SU-DHL-6 (cell line): ENCODE data around the gene C1QTNF8.
"Not testable (repeated sequence)": the region's sequence is repeated elsewhere in the genome, so short reads cannot be mapped to it uniquely, and the experiment has no call there.

Experiments
- H2AFZ ChIP-seq: fragments of 200-600 bp; sonication (generic); 2 replicates; pipeline ENCODE4 v1.6.1; 2014; ENCODE audit warnings: low read depth, mild to moderate bottlenecking, moderate library complexity, mixed read lengths, antibody characterized with exemption, low read length; ENCODE audit not compliant: severe bottlenecking
- H3F3A ChIP-seq: fragments of 200-600 bp; shearing (Covaris generic); 2 replicates; pipeline ENCODE4 v1.6.0; 2016; ENCODE audit warnings: antibody characterized with exemption, mild to moderate bottlenecking; ENCODE audit not compliant: insufficient read depth
- H3K27ac ChIP-seq: fragments of 200-600 bp; sonication (generic); 2 replicates; pipeline ENCODE4 v1.5.1; 2016; ENCODE audit warnings: low read depth, mild to moderate bottlenecking, low read length, moderate library complexity, mixed read lengths
- H3K27me3 ChIP-seq: fragments of 200-600 bp; sonication (generic), shearing (Covaris generic); 2 replicates; pipeline ENCODE4 v1.6.0; 2014; ENCODE audit warnings: mild to moderate bottlenecking, low read length
- H3K36me3 ChIP-seq: fragments of 200-600 bp; sonication (generic); 2 replicates; pipeline ENCODE4 v1.6.1; 2014; ENCODE audit warnings: mild to moderate bottlenecking, low read length, mixed read lengths
- H3K4me2 ChIP-seq: fragments of 300-600, 200-600 bp; shearing (Covaris generic), sonication (generic); 2 replicates; pipeline ENCODE4 v1.6.0; 2014; ENCODE audit warnings: low read length, low read depth, mild to moderate bottlenecking; ENCODE audit not compliant: poor library complexity, severe bottlenecking
- H3K4me3 ChIP-seq: fragments of 200-600 bp; sonication (generic); 2 replicates; pipeline ENCODE4 v1.5.1; 2014; ENCODE audit warnings: antibody characterized with exemption, low read length, mild to moderate bottlenecking, mixed read lengths; ENCODE audit not compliant: insufficient read depth, poor library complexity, severe bottlenecking
- H3K79me2 ChIP-seq: fragments of 200-600 bp; sonication (generic); 2 replicates; pipeline ENCODE4 v1.6.1; 2014; ENCODE audit warnings: mild to moderate bottlenecking, low read length, moderate library complexity; ENCODE audit not compliant: insufficient read depth
- H3K9ac ChIP-seq: fragments of 200-600 bp; sonication (generic); 2 replicates; pipeline ENCODE4 v1.7.0; 2014; ENCODE audit warnings: mild to moderate bottlenecking, low read length
- H3K9me2 ChIP-seq: fragments of 200-600 bp; sonication (generic); replicated peaks from 2 replicates; pipeline ENCODE4 v1.6.1; 2014; ENCODE audit warnings: low read length; ENCODE audit not compliant: insufficient read depth
- H3K9me3 ChIP-seq: fragments of 200-600 bp; sonication (generic); 2 replicates; pipeline ENCODE4 v1.6.1; 2014; ENCODE audit warnings: low read length, mixed read lengths; ENCODE audit not compliant: insufficient read depth
- H4K20me1 ChIP-seq: fragments of 200-600 bp; sonication (generic); 2 replicates; pipeline ENCODE4 v1.6.1; 2014; ENCODE audit warnings: low read depth, mild to moderate bottlenecking, antibody characterized with exemption, low read length, moderate library complexity, mixed read lengths
- CTCF ChIP-seq: fragments of 200-600 bp; sonication (generic); IDR thresholded peaks from one replicate; pipeline ENCODE4 v1.5.1; 2017; ENCODE audit warnings: antibody characterized with exemption, mild to moderate bottlenecking, low read length, moderate library complexity; ENCODE audit not compliant: insufficient read depth, poor library complexity, severe bottlenecking
- EZH2phosphoT487 ChIP-seq: fragments of 200-600 bp; sonication (generic), shearing (Covaris generic); conservative IDR thresholded peaks from 2 replicates; pipeline ENCODE4 v1.6.1; 2018; ENCODE audit warnings: mild to moderate bottlenecking, antibody characterized with exemption, low read length, moderate library complexity, mixed read lengths

Gene C1QTNF8

GRCh38 chr16:1089439-1089821 lies 6.6 kb downstream of the C1QTNF8 start:
- no peaks in the 10 kb centered on the region for H3K27me3 ChIP-seq
- H2AFZ ChIP-seq, result no peak overlapping the region
- H3K4me2 ChIP-seq, result no peak overlapping the region

DNA sequence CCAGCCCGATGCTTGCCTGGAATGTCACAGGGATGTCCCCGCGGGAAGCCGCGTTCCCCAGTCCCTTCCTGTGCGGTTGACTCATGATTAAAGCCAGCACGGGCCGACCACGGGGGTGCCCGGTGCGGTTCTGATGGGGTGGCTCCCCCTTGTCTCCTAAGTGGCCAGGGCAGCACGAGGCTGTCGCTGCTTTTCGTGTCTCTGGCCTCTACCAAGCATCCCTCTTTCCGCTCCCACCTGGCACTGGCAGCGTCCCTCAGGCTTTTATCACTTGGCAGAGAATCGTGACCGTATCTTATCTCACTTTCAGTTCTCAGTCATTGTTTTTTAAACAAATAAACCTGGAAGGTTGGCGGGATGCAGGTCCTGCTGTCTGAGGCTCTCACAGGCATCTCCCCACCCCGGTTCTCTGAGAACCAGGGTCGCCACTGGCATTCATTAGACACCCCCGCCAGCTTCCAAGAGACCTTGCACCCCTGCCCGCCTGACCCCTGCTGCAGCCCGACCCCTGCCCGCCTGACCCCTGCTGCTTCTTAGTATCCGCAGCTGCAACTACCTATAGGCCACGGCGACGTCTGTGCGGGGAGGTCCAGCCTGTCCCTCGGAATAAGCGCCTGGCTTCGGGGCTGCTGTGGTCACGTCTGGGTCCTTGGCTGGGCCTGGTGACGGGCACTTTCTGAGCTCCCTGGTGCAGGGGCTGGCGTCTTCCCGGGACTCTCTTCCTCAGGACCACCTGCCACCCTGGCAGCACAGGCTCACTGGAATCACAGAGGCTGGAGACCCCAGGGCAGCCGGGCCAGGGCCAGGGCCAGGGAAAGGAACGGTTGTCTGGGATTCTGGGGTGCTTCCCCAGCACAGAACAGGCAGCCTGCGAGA lies 7.5 kb downstream of the C1QTNF8 start:
- Histone ChIP-seq H3K4me3 (no peak overlapping the region), H3K27ac (no peak overlapping the region)
- TF ChIP-seq EZH2phosphoT487, result no peak
- TF ChIP-seq CTCF, result no peak

More at GRCh38 chr16:1089439-1089821, 6.6 kb downstream of the C1QTNF8 start:
- H3K36me3 ChIP-seq, result no peaks in the 10 kb centered on the region
- TF ChIP-seq EZH2phosphoT487 (no peak), CTCF (no peak)
- no peak overlapping the region for H3K4me3 ChIP-seq
- H3K9ac ChIP-seq, result no peak overlapping the region
- no peaks in the 10 kb centered on the region for H3K9me3 ChIP-seq
- no peaks in the 10 kb centered on the region for H3K79me2 ChIP-seq
- no peaks in the 10 kb centered on the region for H4K20me1 ChIP-seq
- H3K9me2 ChIP-seq, result no peaks in the 10 kb centered on the region
- no peak overlapping the region for H3K27ac ChIP-seq
- no peaks in the 10 kb centered on the region for H3F3A ChIP-seq

GRCh38 chr16:1086443-1086842 lies 9.6 kb downstream of the C1QTNF8 start:
- H3K9me3 ChIP-seq, H3K4me2 ChIP-seq, H3K36me3 ChIP-seq, H3K9ac ChIP-seq, H3K4me3 ChIP-seq, H3F3A ChIP-seq, H3K27me3 ChIP-seq, H3K27ac ChIP-seq, H4K20me1 ChIP-seq, H3K79me2 ChIP-seq, H2AFZ ChIP-seq, H3K9me2 ChIP-seq: not testable (repeated sequence)

More for the DNA sequence above, 7.5 kb downstream of the C1QTNF8 start:
- Histone ChIP-seq H3F3A (no peaks in the 10 kb centered on the region), H3K9me2 (no peaks in the 10 kb centered on the region), H3K9ac (no peak overlapping the region), H3K27me3 (no peaks in the 10 kb centered on the region), H3K36me3 (no peaks in the 10 kb centered on the region), H3K79me2 (no peaks in the 10 kb centered on the region), H4K20me1 (no peaks in the 10 kb centered on the region), H3K4me2 (no peak overlapping the region), H2AFZ (no peak overlapping the region), H3K9me3 (no peaks in the 10 kb centered on the region)

DNA sequence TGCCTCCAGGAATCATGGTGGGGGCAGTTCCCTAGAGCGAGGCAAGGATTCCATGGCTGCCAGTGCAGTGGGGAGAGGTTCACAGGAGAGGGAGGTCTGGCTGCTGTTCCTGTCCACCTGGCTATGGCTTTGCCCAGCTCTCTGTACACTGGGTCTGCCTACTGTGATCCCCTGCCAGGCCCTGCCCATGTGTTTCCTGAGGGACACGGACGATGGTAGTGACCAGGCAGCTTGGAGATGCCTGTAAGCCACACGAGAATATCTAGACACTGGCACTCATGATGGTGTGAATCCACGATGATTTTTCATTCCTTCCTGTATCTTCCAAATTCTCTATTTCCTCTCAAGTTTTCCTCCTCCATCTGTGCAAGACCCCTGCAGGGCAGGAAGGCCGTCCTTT lies 11.1 kb downstream of the C1QTNF8 start:
- H3K4me3 ChIP-seq, result no peak overlapping the region
- TF ChIP-seq CTCF (no peak), EZH2phosphoT487 (no peak)
- no peaks in the 10 kb centered on the region for H4K20me1 ChIP-seq
- H3K4me2 ChIP-seq, result no peak overlapping the region
- H3K9me3 ChIP-seq, result no peaks in the 10 kb centered on the region
- H3K36me3 ChIP-seq, result no peaks in the 10 kb centered on the region
- H3K9ac ChIP-seq, result no peak overlapping the region
- no peaks in the 10 kb centered on the region for H3K9me2 ChIP-seq
- H2AFZ ChIP-seq, result no peak overlapping the region
- H3K79me2 ChIP-seq, result no peaks in the 10 kb centered on the region
- no peaks in the 10 kb centered on the region for H3F3A ChIP-seq
- H3K27me3 ChIP-seq, result no peaks in the 10 kb centered on the region
- no peak overlapping the region for H3K27ac ChIP-seq
